Mesendoderm (in vitro differentiated cells): ENCODE data around the gene PLXNB3.
A peak's percentile ranks its signal among the peaks of the same experiment; 100 is the strongest.

ENCODE experiments used
- DNase-seq: peaks from one replicate; pipeline ENCODE4 v3.0.0; 2013
- H2AK5ac ChIP-seq: 2 replicates; pipeline ENCODE4 v1.6.1; 2013; ENCODE audit warnings: low read length, inconsistent platforms
- H2BK120ac ChIP-seq: 2 replicates; pipeline ENCODE4 v1.6.1; 2013; ENCODE audit warnings: low read depth, mild to moderate bottlenecking, low read length, moderate library complexity, mixed read lengths
- H2BK15ac ChIP-seq: replicated peaks from 2 replicates; pipeline ENCODE4 v1.6.1; 2013; ENCODE audit warnings: low read depth, mild to moderate bottlenecking, moderate library complexity
- H2BK5ac ChIP-seq: 2 replicates; pipeline ENCODE4 v1.6.1; 2013; ENCODE audit warnings: low read length, inconsistent platforms
- H3K18ac ChIP-seq: 2 replicates; pipeline ENCODE4 v1.6.1; 2013; ENCODE audit warnings: mild to moderate bottlenecking, low read length, mixed read lengths
- H3K23ac ChIP-seq: one replicate; pipeline ENCODE4 v1.6.1; 2013; ENCODE audit warnings: low read length
- H3K27ac ChIP-seq: 2 replicates; pipeline ENCODE4 v1.5.1; 2013; ENCODE audit warnings: low read depth, mild to moderate bottlenecking, inconsistent platforms, low read length, moderate library complexity
- H3K27me3 ChIP-seq: 2 replicates; pipeline ENCODE4 v1.6.1; 2013; ENCODE audit warnings: low read length, control low read depth, mild to moderate bottlenecking, inconsistent platforms; ENCODE audit not compliant: insufficient read depth, poor library complexity
- H3K36me3 ChIP-seq: 2 replicates; pipeline ENCODE4 v1.6.1; 2013; ENCODE audit warnings: low read length, inconsistent platforms; ENCODE audit not compliant: control insufficient read depth, insufficient read depth
- H3K4ac ChIP-seq: one replicate; pipeline ENCODE4 v1.6.1; 2013; ENCODE audit warnings: low read depth, mild to moderate bottlenecking, low read length, moderate library complexity
- H3K4me1 ChIP-seq: 2 replicates; pipeline ENCODE4 v1.6.1; 2013; ENCODE audit warnings: low read depth, low read length, inconsistent platforms; ENCODE audit not compliant: control insufficient read depth
- H3K4me2 ChIP-seq: 2 replicates; pipeline ENCODE4 v1.6.1; 2013; ENCODE audit warnings: low read length
- H3K4me3 ChIP-seq: 2 replicates; pipeline ENCODE4 v1.5.1; 2013; ENCODE audit warnings: mild to moderate bottlenecking, low read length
- H3K56ac ChIP-seq: one replicate; pipeline ENCODE4 v1.6.1; 2013; ENCODE audit warnings: low read length
- H3K79me1 ChIP-seq: 2 replicates; pipeline ENCODE4 v1.6.1; 2013; ENCODE audit warnings: low read length, inconsistent platforms
- H3K79me2 ChIP-seq: 2 replicates; pipeline ENCODE4 v1.6.1; 2013; ENCODE audit warnings: mild to moderate bottlenecking, low read length; ENCODE audit not compliant: control insufficient read depth, insufficient read depth
- H3K9ac ChIP-seq: 2 replicates; pipeline ENCODE4 v1.6.1; 2013; ENCODE audit warnings: low read length, inconsistent platforms
- H4K5ac ChIP-seq: one replicate; pipeline ENCODE4 v1.6.1; 2013; ENCODE audit warnings: low read length
- H4K8ac ChIP-seq: one replicate; pipeline ENCODE4 v1.6.1; 2013; ENCODE audit warnings: low read depth, mild to moderate bottlenecking, control low read depth, low read length, moderate library complexity
- WGBS: extraction: QIAGEN DNeasy Blood & Tissue Kit; methylation state at CpG from one replicate; pipeline ENCODE4 v1.1.7; 2013; ENCODE audit warnings: low lambda C conversion rate, missing lambda C conversion rate; ENCODE audit not compliant: insufficient coverage; ENCODE audit errors: extremely low coverage; 5-methylcytosine and 5-hydroxymethylcytosine counted together

The PLXNB3 gene

GRCh38 chrX:153766098-153766817 lies 2.2 kb downstream of the PLXNB3 start:
- Histone ChIP-seq H3K4ac (peak overlapping the region; percentile 62), H3K9ac (peak overlapping the region; percentile 45), H3K23ac (peak overlapping the region; percentile 45), H3K4me2 (no peak overlapping the region), H3K27ac (no peak overlapping the region), H4K5ac (no peak overlapping the region), H2AK5ac (no peak overlapping the region), H3K27me3 (no peaks in the 10 kb centered on the region), H2BK15ac (no peak overlapping the region), H3K79me2 (no peaks in the 10 kb centered on the region), H4K8ac (no peak overlapping the region), H2BK120ac (no peak overlapping the region), H3K4me3 (no peak overlapping the region), H3K18ac (peak overlapping the region; percentile 46), H3K36me3 (no peaks in the 10 kb centered on the region), H2BK5ac (no peak overlapping the region), H3K4me1 (no peaks in the 10 kb centered on the region), H3K79me1 (no peaks in the 10 kb centered on the region), H3K56ac (peak overlapping the region; percentile 34)
- no CpG with 5 or more reads among the region's 21 CpGs for WGBS
- peak; percentile 50 for DNase-seq

GRCh38 chrX:153766871-153767673 lies 3.0 kb downstream of the PLXNB3 start:
- H4K8ac ChIP-seq, result no peak overlapping the region
- WGBS, result no CpG with 5 or more reads among the region's 56 CpGs
- H3K23ac ChIP-seq, result no peak overlapping the region
- no peak overlapping the region for H3K18ac ChIP-seq
- H3K79me1 ChIP-seq, result no peaks in the 10 kb centered on the region
- no peaks in the 10 kb centered on the region for H3K36me3 ChIP-seq
- no peak overlapping the region for H3K4me3 ChIP-seq
- H3K9ac ChIP-seq, result no peak overlapping the region
- no peaks in the 10 kb centered on the region for H3K79me2 ChIP-seq
- H3K4me2 ChIP-seq, result no peak overlapping the region
- DNase-seq, result no peak
- H3K4ac ChIP-seq, result no peak overlapping the region
- H3K27ac ChIP-seq, result no peak overlapping the region
- H3K4me1 ChIP-seq, result no peaks in the 10 kb centered on the region
- H3K56ac ChIP-seq, result peak overlapping the region; percentile 34
- H2BK120ac ChIP-seq, result no peak overlapping the region
- no peak overlapping the region for H2BK15ac ChIP-seq
- H4K5ac ChIP-seq, result no peak overlapping the region
- H3K27me3 ChIP-seq, result no peaks in the 10 kb centered on the region
- no peak overlapping the region for H2BK5ac ChIP-seq
- no peak overlapping the region for H2AK5ac ChIP-seq

- no CpG with 5 or more reads among the region's 20 CpGs for WGBS
- Histone ChIP-seq H3K79me2 (no peaks in the 10 kb centered on the region), H4K8ac (no peak overlapping the region), H3K27me3 (no peaks in the 10 kb centered on the region), H2AK5ac (no peak overlapping the region), H3K4me2 (no peak overlapping the region), H3K4me1 (no peaks in the 10 kb centered on the region), H3K9ac (no peak overlapping the region), H3K23ac (no peak overlapping the region), H3K4ac (no peak overlapping the region), H2BK15ac (no peak overlapping the region), H2BK5ac (no peak overlapping the region), H2BK120ac (no peak overlapping the region), H3K18ac (no peak overlapping the region), H3K27ac (no peak overlapping the region), H3K79me1 (no peaks in the 10 kb centered on the region), H3K36me3 (no peaks in the 10 kb centered on the region), H3K4me3 (no peak overlapping the region), H4K5ac (no peak overlapping the region), H3K56ac (no peak overlapping the region)
- no peak for DNase-seq
These were observed 3.6 kb downstream of the PLXNB3 start for GRCh38 chrX:153767674-153768055.

GRCh38 chrX:153768311-153769157 lies 4.5 kb downstream of the PLXNB3 start:
- Histone ChIP-seq H3K4me3 (no peak overlapping the region), H3K79me2 (no peaks in the 10 kb centered on the region), H3K27ac (no peak overlapping the region), H3K23ac (no peak overlapping the region), H3K27me3 (no peaks in the 10 kb centered on the region), H3K4me2 (no peak overlapping the region), H2BK15ac (no peak overlapping the region), H2BK5ac (no peak overlapping the region), H4K5ac (no peak overlapping the region), H3K18ac (no peak overlapping the region), H2BK120ac (no peak overlapping the region), H3K4ac (no peak overlapping the region), H3K36me3 (no peaks in the 10 kb centered on the region), H3K4me1 (no peaks in the 10 kb centered on the region), H3K9ac (no peak overlapping the region), H4K8ac (no peak overlapping the region), H2AK5ac (no peak overlapping the region), H3K79me1 (no peaks in the 10 kb centered on the region), H3K56ac (no peak overlapping the region)
- no peak for DNase-seq
- no CpG with 5 or more reads among the region's 22 CpGs for whole genome bisulfite sequencing

- Histone ChIP-seq H3K79me1 (no peaks in the 10 kb centered on the region), H3K79me2 (no peaks in the 10 kb centered on the region), H2BK15ac (no peak overlapping the region), H3K36me3 (no peaks in the 10 kb centered on the region), H3K23ac (no peak overlapping the region), H4K5ac (no peak overlapping the region), H3K4ac (no peak overlapping the region), H3K4me2 (no peak overlapping the region), H4K8ac (no peak overlapping the region), H3K18ac (no peak overlapping the region), H3K56ac (no peak overlapping the region), H2BK120ac (no peak overlapping the region), H3K27me3 (no peaks in the 10 kb centered on the region), H3K4me3 (no peak overlapping the region), H3K4me1 (no peaks in the 10 kb centered on the region), H2BK5ac (no peak overlapping the region), H3K27ac (no peak overlapping the region), H2AK5ac (no peak overlapping the region), H3K9ac (no peak overlapping the region)
- no peak for DNase-seq
- no CpG with 5 or more reads among the region's 23 CpGs for WGBS
These were observed 5.3 kb downstream of the PLXNB3 start for GRCh38 chrX:153769158-153769864.
